Measurements from ENCODE around the gene EEF1E1. TPM values are rescaled to one million over a fixed set of nuclear protein-coding genes. Genes with fewer than 3 reads are reported as not detected.

The EEF1E1 gene
- total RNA-seq, 1 experiment from 2014 or later = 147 TPM

DNA sequence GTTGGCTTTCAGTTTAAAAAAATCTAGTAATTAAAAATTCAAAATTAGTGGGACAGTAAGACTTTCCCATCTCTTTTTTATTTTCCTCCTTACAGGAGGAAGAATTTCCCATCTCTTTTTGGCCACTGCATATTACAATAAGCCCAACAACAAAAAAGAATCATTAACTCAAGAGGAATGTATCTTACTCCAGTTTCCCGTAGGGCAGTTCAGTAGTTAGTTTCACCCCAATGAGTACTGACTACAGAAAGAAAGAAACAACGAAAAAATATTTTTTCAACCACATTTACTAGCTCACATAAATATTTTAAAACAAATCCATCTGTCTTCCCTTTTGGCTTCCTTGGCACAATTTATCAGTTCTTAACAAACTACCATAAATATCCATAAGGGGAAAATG, 23.2 kb downstream of the EEF1E1 start:
- no peak for TF ChIP-seq EZH2 (IDR thresholded peaks at IDR 0.05; ENCODE audit: borderline replicate concordance, low read depth, low read length, poor library complexity, severe bottlenecking)
- TF ChIP-seq, protein P1, sequence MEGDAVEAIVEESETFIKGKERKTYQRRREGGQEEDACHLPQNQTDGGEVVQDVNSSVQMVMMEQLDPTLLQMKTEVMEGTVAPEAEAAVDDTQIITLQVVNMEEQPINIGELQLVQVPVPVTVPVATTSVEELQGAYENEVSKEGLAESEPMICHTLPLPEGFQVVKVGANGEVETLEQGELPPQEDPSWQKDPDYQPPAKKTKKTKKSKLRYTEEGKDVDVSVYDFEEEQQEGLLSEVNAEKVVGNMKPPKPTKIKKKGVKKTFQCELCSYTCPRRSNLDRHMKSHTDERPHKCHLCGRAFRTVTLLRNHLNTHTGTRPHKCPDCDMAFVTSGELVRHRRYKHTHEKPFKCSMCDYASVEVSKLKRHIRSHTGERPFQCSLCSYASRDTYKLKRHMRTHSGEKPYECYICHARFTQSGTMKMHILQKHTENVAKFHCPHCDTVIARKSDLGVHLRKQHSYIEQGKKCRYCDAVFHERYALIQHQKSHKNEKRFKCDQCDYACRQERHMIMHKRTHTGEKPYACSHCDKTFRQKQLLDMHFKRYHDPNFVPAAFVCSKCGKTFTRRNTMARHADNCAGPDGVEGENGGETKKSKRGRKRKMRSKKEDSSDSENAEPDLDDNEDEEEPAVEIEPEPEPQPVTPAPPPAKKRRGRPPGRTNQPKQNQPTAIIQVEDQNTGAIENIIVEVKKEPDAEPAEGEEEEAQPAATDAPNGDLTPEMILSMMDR (conservative IDR thresholded peaks at IDR 0.05; ENCODE audit: low read depth, low read length) = no peak
- H3K4me3 ChIP-seq (ENCODE audit: low read depth, low read length, poor library complexity, severe bottlenecking) = no peak overlapping the region
- DNase-seq (ENCODE audit: low spot score) = no peak
- CTCF ChIA-PET = no interaction called here
- H3K36me3 ChIP-seq (ENCODE audit: insufficient read depth, low read length, poor library complexity, severe bottlenecking) = peaks cover 17% of the 10 kb centered on the region
- intact Hi-C loops (cut with micrococcal nuclease; ENCODE audit: unreplicated experiment) = no loop called here
- H3K4me1 ChIP-seq (ENCODE audit: insufficient read depth, low read length, poor library complexity, severe bottlenecking) = peaks cover 28% of the 10 kb centered on the region
- no TSS peak for BruUV-seq (replicated peaks)
- H3K27me3 ChIP-seq (replicated peaks; ENCODE audit: insufficient read depth, low read depth, low read length, poor library complexity) = no peaks in the 10 kb centered on the region
- H3K27ac ChIP-seq (ENCODE audit: low read depth, low read length, poor library complexity, severe bottlenecking) = no peak overlapping the region
- H3K9me3 ChIP-seq (ENCODE audit: low read depth, low read length, poor library complexity, severe bottlenecking) = no peaks in the 10 kb centered on the region
- POLR2A ChIA-PET (ENCODE audit: low non-redundant PET) = interaction anchor here (0.6 kb wide), 1 partner anchor 10 kb away, joined by 4 read pairs; no protein-coding TSS in a partner anchor

DNA sequence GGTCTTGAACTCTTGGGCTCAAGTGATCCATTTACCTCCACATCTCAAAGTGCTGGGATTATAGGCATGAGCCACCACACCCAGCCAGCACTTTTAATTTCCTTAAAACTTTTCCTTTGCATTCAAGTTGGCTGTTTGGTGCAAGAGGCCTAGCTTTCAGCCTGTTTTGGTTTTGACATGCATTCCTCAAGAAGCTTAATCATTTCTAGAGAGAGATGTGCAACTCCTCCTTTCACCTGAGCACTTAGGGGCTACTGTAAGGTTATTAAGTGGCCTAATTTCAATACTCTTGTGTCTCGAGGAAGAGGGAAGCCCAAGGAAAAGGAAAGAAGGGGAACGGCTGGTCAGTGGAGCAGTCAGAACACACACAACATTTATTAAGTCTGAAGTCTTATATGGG, 24.4 kb downstream of the EEF1E1 start:
- TF ChIP-seq EZH2 (IDR thresholded peaks at IDR 0.05; ENCODE audit: borderline replicate concordance, low read depth, low read length, poor library complexity, severe bottlenecking) = no peak
- TF ChIP-seq, protein P1 (conservative IDR thresholded peaks at IDR 0.05; ENCODE audit: low read depth, low read length) = no peak
- ChIA-PET CTCF (no interaction called here), POLR2A (ENCODE audit: low non-redundant PET) (no interaction called here)
- intact Hi-C loops (cut with micrococcal nuclease; ENCODE audit: unreplicated experiment) = no loop called here
- no TSS peak for BruUV-seq (replicated peaks)
- no peak for DNase-seq (ENCODE audit: low spot score)
- H3K27ac ChIP-seq (ENCODE audit: low read depth, low read length, poor library complexity, severe bottlenecking) = no peak overlapping the region
- H3K36me3 ChIP-seq (ENCODE audit: insufficient read depth, low read length, poor library complexity, severe bottlenecking) = peaks cover 17% of the 10 kb centered on the region
- H3K27me3 ChIP-seq (replicated peaks; ENCODE audit: insufficient read depth, low read depth, low read length, poor library complexity) = no peaks in the 10 kb centered on the region
- H3K9me3 ChIP-seq (ENCODE audit: low read depth, low read length, poor library complexity, severe bottlenecking) = no peaks in the 10 kb centered on the region
- no peak overlapping the region for H3K4me3 ChIP-seq (ENCODE audit: low read depth, low read length, poor library complexity, severe bottlenecking)
- H3K4me1 ChIP-seq (ENCODE audit: insufficient read depth, low read length, poor library complexity, severe bottlenecking) = peaks cover 17% of the 10 kb centered on the region

DNA sequence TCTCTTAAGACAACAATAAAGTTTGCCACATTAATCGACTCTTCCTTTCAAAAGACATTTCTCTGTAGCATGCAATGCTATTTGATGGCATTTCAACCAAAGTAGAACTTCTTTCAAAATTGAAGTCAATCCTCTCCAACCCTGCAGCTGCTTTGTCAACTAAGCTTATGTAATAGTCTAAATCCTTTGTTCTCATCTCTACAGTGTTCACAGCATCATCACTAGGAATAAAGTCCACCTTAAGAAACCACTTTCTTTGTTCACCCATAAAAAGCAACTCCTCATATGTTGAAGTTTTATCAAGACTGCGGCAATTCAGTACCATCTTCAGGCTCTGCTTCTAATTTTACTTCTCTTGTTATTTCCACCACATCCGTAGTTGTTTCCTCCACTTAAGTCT, 26.6 kb downstream of the EEF1E1 start:
- peaks cover 5% of the 10 kb centered on the region for H3K4me1 ChIP-seq (ENCODE audit: insufficient read depth, low read length, poor library complexity, severe bottlenecking)
- CTCF ChIA-PET = no interaction called here
- no TSS peak for BruUV-seq (replicated peaks)
- TF ChIP-seq EZH2 (IDR thresholded peaks at IDR 0.05; ENCODE audit: borderline replicate concordance, low read depth, low read length, poor library complexity, severe bottlenecking) = no peak
- TF ChIP-seq, protein P1 (conservative IDR thresholded peaks at IDR 0.05; ENCODE audit: low read depth, low read length) = no peak
- DNase-seq (ENCODE audit: low spot score) = no peak
- H3K27ac ChIP-seq (ENCODE audit: low read depth, low read length, poor library complexity, severe bottlenecking) = no peak overlapping the region
- POLR2A ChIA-PET (ENCODE audit: low non-redundant PET) = no interaction called here
- no peak overlapping the region for H3K4me3 ChIP-seq (ENCODE audit: low read depth, low read length, poor library complexity, severe bottlenecking)
- peaks cover 11% of the 10 kb centered on the region for H3K36me3 ChIP-seq (ENCODE audit: insufficient read depth, low read length, poor library complexity, severe bottlenecking)
- no peaks in the 10 kb centered on the region for H3K27me3 ChIP-seq (replicated peaks; ENCODE audit: insufficient read depth, low read depth, low read length, poor library complexity)
- no peaks in the 10 kb centered on the region for H3K9me3 ChIP-seq (ENCODE audit: low read depth, low read length, poor library complexity, severe bottlenecking)
- intact Hi-C loops (cut with micrococcal nuclease; ENCODE audit: unreplicated experiment) = no loop called here
